ENCODE data around the gene FXYD5.

DNA sequence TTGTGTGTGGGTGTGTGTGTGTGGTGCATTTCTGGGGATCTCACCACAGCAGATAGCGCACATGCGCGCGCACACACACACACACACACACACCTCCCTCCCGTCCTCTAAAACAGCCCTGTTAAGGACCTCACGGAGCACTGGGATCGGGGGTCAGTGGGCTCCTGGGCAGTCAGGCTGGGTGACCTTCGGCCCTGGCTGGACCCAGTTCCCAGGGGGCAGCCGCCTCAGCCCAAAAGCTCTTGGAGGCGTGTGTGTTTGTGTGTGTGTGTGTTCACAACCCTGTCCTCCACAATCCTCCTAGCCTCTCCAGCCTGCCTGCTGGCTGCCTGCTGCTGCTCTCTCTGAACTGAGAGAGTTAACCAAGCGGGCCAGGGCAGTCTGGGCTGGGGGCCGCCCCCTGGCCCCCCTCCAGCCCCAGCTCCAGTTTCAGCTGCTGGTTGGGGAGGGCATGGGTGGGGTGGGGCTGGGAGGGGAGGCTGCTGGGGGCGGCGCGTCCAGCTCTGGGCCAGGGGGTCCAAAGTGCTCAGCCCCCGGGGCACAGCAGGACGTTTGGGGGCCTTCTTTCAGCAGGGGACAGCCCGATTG, 16.1 kb upstream of the FXYD5 start, which contains the start of gene FXYD1:
- TF ChIP-seq CTCF (IDR thresholded peaks at IDR 0.05; ENCODE audit: poor library complexity, severe bottlenecking) (no peak), TAF1 (IDR thresholded peaks at IDR 0.05; ENCODE audit: low read depth) (no peak), MXI1 (conservative IDR thresholded peaks at IDR 0.05; ENCODE audit: poor library complexity, severe bottlenecking) (no peak), SMC3 (conservative IDR thresholded peaks at IDR 0.05; ENCODE audit: poor library complexity) (no peak), POLR2AphosphoS5 (IDR thresholded peaks at IDR 0.05) (no peak)
- TF ChIP-seq, protein P1, sequence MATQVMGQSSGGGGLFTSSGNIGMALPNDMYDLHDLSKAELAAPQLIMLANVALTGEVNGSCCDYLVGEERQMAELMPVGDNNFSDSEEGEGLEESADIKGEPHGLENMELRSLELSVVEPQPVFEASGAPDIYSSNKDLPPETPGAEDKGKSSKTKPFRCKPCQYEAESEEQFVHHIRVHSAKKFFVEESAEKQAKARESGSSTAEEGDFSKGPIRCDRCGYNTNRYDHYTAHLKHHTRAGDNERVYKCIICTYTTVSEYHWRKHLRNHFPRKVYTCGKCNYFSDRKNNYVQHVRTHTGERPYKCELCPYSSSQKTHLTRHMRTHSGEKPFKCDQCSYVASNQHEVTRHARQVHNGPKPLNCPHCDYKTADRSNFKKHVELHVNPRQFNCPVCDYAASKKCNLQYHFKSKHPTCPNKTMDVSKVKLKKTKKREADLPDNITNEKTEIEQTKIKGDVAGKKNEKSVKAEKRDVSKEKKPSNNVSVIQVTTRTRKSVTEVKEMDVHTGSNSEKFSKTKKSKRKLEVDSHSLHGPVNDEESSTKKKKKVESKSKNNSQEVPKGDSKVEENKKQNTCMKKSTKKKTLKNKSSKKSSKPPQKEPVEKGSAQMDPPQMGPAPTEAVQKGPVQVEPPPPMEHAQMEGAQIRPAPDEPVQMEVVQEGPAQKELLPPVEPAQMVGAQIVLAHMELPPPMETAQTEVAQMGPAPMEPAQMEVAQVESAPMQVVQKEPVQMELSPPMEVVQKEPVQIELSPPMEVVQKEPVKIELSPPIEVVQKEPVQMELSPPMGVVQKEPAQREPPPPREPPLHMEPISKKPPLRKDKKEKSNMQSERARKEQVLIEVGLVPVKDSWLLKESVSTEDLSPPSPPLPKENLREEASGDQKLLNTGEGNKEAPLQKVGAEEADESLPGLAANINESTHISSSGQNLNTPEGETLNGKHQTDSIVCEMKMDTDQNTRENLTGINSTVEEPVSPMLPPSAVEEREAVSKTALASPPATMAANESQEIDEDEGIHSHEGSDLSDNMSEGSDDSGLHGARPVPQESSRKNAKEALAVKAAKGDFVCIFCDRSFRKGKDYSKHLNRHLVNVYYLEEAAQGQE (IDR thresholded peaks at IDR 0.05; ENCODE audit: borderline replicate concordance) = no peak
